ENCODE data around the gene CYTH3.

GRCh38 chr7:6266699-6267098 is 5.7 kb downstream of the CYTH3 start:
- TF ChIP-seq CTCF (IDR thresholded peaks at IDR 0.05) (no peak), POLR2A (IDR thresholded peaks at IDR 0.05) (no peak)
